HG02943 (cell line): ENCODE measurements around the gene ITGA5.

Source experiments
- ATAC-seq: cut with Tn5 transposase; IDR thresholded peaks from one replicate; pipeline ENCODE4 v1.9.1; 2021; ENCODE audit warnings: mild to moderate bottlenecking, low read depth, moderate library complexity; ENCODE audit not compliant: unreplicated experiment

Gene ITGA5

GRCh38 chr12:54374562-54375258, 44.4 kb downstream of the ITGA5 start:
- no peak for ATAC-seq

GRCh38 chr12:54373649-54374561, 45.2 kb downstream of the ITGA5 start:
- ATAC-seq: no peak

- ATAC-seq: no peak
These were observed 46.8 kb downstream of the ITGA5 start for GRCh38 chr12:54372113-54372806.

- ATAC-seq: no peak
These were observed 47.5 kb downstream of the ITGA5 start for GRCh38 chr12:54371328-54372112.

GRCh38 chr12:54370171-54370730, 48.8 kb downstream of the ITGA5 start:
- no peak for ATAC-seq

- ATAC-seq: no peak
These were observed 49.4 kb downstream of the ITGA5 start for GRCh38 chr12:54369597-54370131.

- no peak for ATAC-seq
These were observed 50.1 kb downstream of the ITGA5 start for GRCh38 chr12:54368709-54369596.

- no peak for ATAC-seq
These were observed 50.9 kb downstream of the ITGA5 start for GRCh38 chr12:54368025-54368708.

- ATAC-seq: no peak
These were observed 54.7 kb downstream of the ITGA5 start, which contains the start of gene GPR84 for GRCh38 chr12:54364413-54364812. TSS of gene GPR84 (minus strand) at chr12:54364486. CDS start at chr12:54363851, 635 bp downstream.

- no peak for ATAC-seq
These were observed 55.4 kb downstream of the ITGA5 start for GRCh38 chr12:54363618-54364017.

- no peak for ATAC-seq
These were observed 56.0 kb downstream of the ITGA5 start for GRCh38 chr12:54363047-54363446.

GRCh38 chr12:54360717-54361456, 58.2 kb downstream of the ITGA5 start:
- ATAC-seq: no peak

GRCh38 chr12:54359762-54360351, 59.2 kb downstream of the ITGA5 start:
- ATAC-seq: no peak

GRCh38 chr12:54358945-54359761, 59.9 kb downstream of the ITGA5 start:
- peak; percentile 95 for ATAC-seq

- ATAC-seq: no peak
These were observed 60.7 kb downstream of the ITGA5 start for GRCh38 chr12:54358191-54358944.
